ENCODE results near the gene SEC31B.

Gene SEC31B

GRCh38 chr10:100496567-100496966, 23.1 kb downstream of the SEC31B start:
- DNase-seq (ENCODE audit: extremely low read depth, low read depth), result no peak
- no peak for TF ChIP-seq CTCF (IDR thresholded peaks at IDR 0.05; ENCODE audit: low read depth, low read length)

GRCh38 chr10:100490531-100490930, 29.1 kb downstream of the SEC31B start:
- DNase-seq (ENCODE audit: extremely low read depth, low read depth), result no peak

GRCh38 chr10:100489396-100489795, 30.3 kb downstream of the SEC31B start:
- no peak for TF ChIP-seq CTCF (IDR thresholded peaks at IDR 0.05; ENCODE audit: low read depth, low read length)
- DNase-seq (ENCODE audit: extremely low read depth, low read depth), result no peak

More at GRCh38 chr10:100490531-100490930, 29.1 kb downstream of the SEC31B start:
- TF ChIP-seq CTCF (IDR thresholded peaks at IDR 0.05; ENCODE audit: low read depth, low read length), result no peak

GRCh38 chr10:100487529-100487928, 32.1 kb downstream of the SEC31B start:
- no peak for DNase-seq (ENCODE audit: extremely low read depth, low read depth)
- TF ChIP-seq CTCF (IDR thresholded peaks at IDR 0.05; ENCODE audit: low read depth, low read length), result no peak

- no peak for TF ChIP-seq CTCF (IDR thresholded peaks at IDR 0.05; ENCODE audit: low read depth, low read length)
- no peak for DNase-seq (ENCODE audit: extremely low read depth, low read depth)
Measured at GRCh38 chr10:100485801-100486495, 33.7 kb downstream of the SEC31B start.

GRCh38 chr10:100485366-100485765, 34.3 kb downstream of the SEC31B start:
- DNase-seq (ENCODE audit: extremely low read depth, low read depth), result no peak
- no peak for TF ChIP-seq CTCF (IDR thresholded peaks at IDR 0.05; ENCODE audit: low read depth, low read length)

- no peak for TF ChIP-seq CTCF (IDR thresholded peaks at IDR 0.05; ENCODE audit: low read depth, low read length)
- DNase-seq (ENCODE audit: extremely low read depth, low read depth), result no peak
Measured at GRCh38 chr10:100483876-100484666, 35.6 kb downstream of the SEC31B start.

Data from AG09319 (cell line).